22Rv1 (cell line): Measurements from ENCODE around the gene C5orf24.
A peak's percentile ranks its signal among the peaks of the same experiment; 100 is the strongest.

Experiments
- H3K27ac ChIP-seq: fragments of 450-650 bp; 2 replicates; pipeline ENCODE4 v1.5.1; 2017
- ZFX ChIP-seq: fragments of 450-650 bp; IDR thresholded peaks from 2 replicates; pipeline ENCODE4 v1.6.1; 2017; ENCODE audit warnings: antibody characterized with exemption, borderline replicate concordance
- TF ChIP-seq, protein P1 (sequence below): fragments of 450-650 bp; IDR thresholded peaks from 2 replicates; pipeline ENCODE4 v1.5.1; 2017; ENCODE audit warnings: mild to moderate bottlenecking

The C5orf24 gene

DNA sequence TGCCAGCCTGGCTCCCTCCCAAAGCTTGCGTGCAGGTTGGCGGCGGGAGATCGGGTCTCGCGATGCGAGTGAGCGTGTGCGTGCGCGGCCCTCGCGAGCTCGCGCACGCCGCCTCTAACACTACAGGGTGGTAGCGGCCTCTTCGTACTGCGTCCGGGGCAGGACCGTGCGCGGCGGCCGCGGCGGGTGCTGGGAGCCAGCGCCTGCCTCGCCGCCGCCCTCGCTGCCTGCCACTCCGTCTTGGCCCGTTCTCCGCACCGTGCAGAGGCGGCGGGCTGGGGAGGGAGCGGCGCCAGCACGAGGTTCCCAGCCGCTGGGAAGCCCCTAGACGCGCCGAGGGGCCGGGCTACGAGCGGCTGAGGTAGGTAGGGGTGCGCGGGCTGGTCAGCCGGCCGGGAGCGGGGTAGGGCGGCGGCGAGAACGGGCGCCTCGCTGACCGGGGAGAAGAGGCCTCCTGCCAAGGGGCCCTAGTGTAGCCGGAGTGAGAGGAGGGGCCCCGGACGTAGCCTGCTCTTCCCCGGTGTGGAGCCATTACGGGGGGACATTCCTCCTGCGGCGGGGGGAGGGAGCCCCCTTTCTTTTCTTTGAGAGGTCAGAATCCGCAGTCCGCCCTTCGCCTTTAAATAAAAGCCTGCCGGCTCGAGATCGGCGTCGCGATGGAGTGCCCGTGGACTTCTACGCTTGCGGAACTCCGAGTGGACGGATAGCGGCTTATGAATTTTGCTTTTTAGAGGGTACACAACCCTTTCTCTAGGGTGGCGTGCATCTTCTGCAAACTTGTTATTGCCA, at the start of gene C5orf24:
Gene C5orf24 (plus strand): TSS at position 117 of the 789 bp plus-strand sequence. CDS start 8,933 bp downstream, outside the sequence.
- H3K27ac ChIP-seq, result peak within 1 kb of the TSS; percentile 90
- no peak for TF ChIP-seq ZFX
- TF ChIP-seq, protein P1, sequence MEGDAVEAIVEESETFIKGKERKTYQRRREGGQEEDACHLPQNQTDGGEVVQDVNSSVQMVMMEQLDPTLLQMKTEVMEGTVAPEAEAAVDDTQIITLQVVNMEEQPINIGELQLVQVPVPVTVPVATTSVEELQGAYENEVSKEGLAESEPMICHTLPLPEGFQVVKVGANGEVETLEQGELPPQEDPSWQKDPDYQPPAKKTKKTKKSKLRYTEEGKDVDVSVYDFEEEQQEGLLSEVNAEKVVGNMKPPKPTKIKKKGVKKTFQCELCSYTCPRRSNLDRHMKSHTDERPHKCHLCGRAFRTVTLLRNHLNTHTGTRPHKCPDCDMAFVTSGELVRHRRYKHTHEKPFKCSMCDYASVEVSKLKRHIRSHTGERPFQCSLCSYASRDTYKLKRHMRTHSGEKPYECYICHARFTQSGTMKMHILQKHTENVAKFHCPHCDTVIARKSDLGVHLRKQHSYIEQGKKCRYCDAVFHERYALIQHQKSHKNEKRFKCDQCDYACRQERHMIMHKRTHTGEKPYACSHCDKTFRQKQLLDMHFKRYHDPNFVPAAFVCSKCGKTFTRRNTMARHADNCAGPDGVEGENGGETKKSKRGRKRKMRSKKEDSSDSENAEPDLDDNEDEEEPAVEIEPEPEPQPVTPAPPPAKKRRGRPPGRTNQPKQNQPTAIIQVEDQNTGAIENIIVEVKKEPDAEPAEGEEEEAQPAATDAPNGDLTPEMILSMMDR, result no peak

DNA sequence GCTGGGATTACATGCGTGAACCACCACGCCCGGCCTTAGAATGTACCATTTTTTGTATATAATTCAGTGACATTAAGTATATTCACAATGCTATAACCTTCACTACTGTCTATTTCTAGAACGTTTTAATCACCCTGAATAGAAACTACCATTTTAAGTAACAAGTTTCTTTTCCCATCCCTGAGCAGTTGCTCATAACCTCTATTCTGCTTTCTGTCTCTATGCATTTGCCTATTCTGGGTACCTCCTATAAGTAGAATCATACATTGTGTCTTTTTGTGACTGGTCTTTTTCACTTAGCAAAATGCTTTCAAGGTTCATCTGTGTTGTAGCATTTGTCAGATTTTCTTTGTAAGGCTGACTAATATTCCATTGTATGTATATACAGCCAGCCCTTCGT, 47.3 kb upstream of the C5orf24 start:
- TF ChIP-seq, protein P1, result no peak
- TF ChIP-seq ZFX, result no peak
- H3K27ac ChIP-seq, result no peak overlapping the region

DNA sequence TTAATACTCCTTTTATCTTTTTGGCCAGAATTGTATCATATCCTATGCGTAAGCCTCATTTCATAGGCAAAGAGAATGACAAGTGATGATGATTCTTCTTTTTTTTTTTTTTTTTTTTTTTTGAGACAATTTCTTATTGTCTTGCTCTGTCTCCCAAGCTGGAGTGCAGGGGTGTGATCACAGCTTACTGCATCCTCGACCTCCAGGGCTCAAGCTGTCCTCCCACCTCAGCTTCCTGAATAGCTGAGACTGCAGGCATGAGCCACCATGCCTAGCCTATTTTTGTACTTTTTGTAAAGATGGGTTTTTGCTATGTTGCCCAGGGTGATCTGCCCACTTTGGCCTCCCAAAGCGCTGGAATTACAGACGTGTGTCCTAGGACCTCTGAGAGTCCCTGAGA, 41.9 kb upstream of the C5orf24 start:
- no peak for TF ChIP-seq ZFX
- TF ChIP-seq, protein P1, result no peak
- H3K27ac ChIP-seq, result no peak overlapping the region

DNA sequence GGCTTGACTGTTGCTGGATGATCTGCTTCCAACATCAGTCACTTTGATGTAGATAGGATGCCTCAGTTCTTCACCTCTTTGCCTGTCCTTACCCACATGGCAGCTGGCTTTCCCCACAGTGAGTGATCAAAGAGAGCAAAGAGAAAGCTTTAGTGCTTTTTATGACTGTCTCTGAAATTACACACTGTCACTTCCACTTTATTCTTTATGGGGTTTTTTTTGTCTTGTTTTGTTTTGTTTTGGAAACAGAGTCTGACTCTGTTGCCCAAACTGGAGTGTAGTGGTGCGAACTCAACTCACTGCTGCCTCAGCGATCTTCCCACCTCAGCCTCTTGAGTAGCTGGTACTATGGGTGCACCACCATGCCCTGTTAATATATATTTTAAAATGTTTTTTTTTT, 32.4 kb upstream of the C5orf24 start:
- TF ChIP-seq ZFX, result no peak
- TF ChIP-seq, protein P1, result no peak
- no peak overlapping the region for H3K27ac ChIP-seq

DNA sequence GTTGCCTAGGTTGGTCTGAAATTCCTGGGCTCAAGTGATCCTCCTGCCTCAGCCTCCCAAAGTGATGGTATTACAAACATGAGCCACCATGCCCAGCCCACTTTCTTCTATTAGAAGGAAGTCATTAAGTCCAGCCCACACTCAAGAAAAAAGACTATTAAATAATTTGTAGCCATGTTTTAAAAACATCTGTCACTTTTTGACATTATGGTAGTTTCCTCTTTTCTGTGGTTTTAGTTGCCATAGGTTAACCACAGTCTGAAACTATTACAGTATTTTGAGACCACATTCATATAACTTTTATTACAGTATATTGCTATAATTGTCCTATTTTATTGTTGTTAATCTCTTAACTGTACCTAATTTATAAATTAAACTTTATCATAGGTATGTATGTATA, 31.9 kb upstream of the C5orf24 start:
- TF ChIP-seq, protein P1, result no peak
- no peak for TF ChIP-seq ZFX
- H3K27ac ChIP-seq, result no peak overlapping the region

DNA sequence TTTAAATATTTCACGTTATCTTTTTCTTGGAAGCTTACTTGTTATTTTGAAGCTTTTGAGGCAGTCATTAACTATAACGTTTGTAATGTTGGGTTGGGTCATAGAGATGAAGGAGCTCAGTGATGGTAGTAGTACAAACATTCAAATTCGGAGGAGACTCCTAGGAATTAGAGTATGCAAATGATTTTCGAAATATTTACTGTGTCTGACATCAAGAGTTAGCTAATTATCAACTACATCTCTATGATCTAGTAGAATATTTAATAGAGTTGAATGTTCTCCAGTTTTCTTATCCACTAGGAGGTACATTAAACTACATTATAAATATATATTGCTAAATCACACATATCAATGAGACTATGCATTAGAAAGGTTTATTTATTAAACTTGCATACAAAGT, 28.8 kb upstream of the C5orf24 start:
- H3K27ac ChIP-seq, result no peak overlapping the region
- no peak for TF ChIP-seq ZFX
- TF ChIP-seq, protein P1, result no peak

DNA sequence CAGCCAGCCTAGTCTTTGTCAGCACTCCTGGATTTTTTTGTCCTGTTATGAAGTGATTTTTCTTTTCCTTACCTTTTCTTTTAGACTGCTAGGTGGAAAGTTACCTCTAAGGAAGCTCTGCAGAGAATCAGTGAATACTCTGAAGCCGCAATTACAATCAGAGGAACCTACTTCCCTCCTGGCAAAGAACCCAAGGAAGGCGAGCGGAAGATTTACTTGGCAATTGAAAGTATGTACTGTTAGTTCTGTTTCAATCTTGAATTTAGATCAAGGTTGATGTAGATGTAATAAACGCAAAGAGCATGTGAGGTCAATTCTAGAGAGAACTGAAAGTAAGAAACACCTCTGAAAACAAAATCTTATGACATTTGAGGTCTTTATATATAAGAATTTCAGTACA, 27.0 kb upstream of the C5orf24 start:
- no peak overlapping the region for H3K27ac ChIP-seq
- no peak for TF ChIP-seq ZFX
- TF ChIP-seq, protein P1, result no peak
